H9 (cell line): ENCODE data around the gene CDH13. TPM values are rescaled to one million over a fixed set of nuclear protein-coding genes. Genes with fewer than 3 reads are reported as not detected.

Experiments used
- DNase-seq: peaks from one replicate; pipeline ENCODE4 v3.0.0-alpha.2; 2017
- H2AFZ ChIP-seq: one replicate; pipeline ENCODE4 v1.6.1; 2013; ENCODE audit warnings: mild to moderate bottlenecking, low read length, control low read depth, moderate library complexity
- H2AK5ac ChIP-seq: 2 replicates; pipeline ENCODE4 v1.6.1; 2013; ENCODE audit warnings: low read length, control low read depth, mixed read lengths; ENCODE audit not compliant: insufficient read length
- H2BK120ac ChIP-seq: one replicate; pipeline ENCODE4 v1.6.1; 2013; ENCODE audit warnings: low read depth, mild to moderate bottlenecking, low read length, control low read depth, inconsistent platforms; ENCODE audit not compliant: poor library complexity, severe bottlenecking
- H2BK12ac ChIP-seq: 2 replicates; pipeline ENCODE4 v1.6.1; 2013; ENCODE audit warnings: low read length, control low read depth, mixed read lengths, low read depth; ENCODE audit not compliant: insufficient read length
- H2BK15ac ChIP-seq: 2 replicates; pipeline ENCODE4 v1.6.1; 2013; ENCODE audit warnings: low read depth, low read length, control low read depth
- H2BK20ac ChIP-seq: one replicate; pipeline ENCODE4 v1.6.1; 2013; ENCODE audit warnings: low read depth, mild to moderate bottlenecking, low read length, control low read depth, inconsistent platforms; ENCODE audit not compliant: poor library complexity, severe bottlenecking
- H2BK5ac ChIP-seq: 2 replicates; pipeline ENCODE4 v1.6.1; 2013; ENCODE audit warnings: low read length, control low read depth, mixed read lengths; ENCODE audit not compliant: insufficient read length
- H3K14ac ChIP-seq: 2 replicates; pipeline ENCODE4 v1.6.1; 2013; ENCODE audit warnings: low read length, control low read depth; ENCODE audit not compliant: insufficient read depth
- H3K18ac ChIP-seq: 2 replicates; pipeline ENCODE4 v1.6.1; 2013; ENCODE audit warnings: low read depth, mild to moderate bottlenecking, mixed read lengths, low read length, control low read depth; ENCODE audit not compliant: insufficient read length
- H3K23ac ChIP-seq: 2 replicates; pipeline ENCODE4 v1.6.1; 2013; ENCODE audit warnings: low read length, control low read depth, mixed read lengths, low read depth; ENCODE audit not compliant: insufficient read length
- H3K23me2 ChIP-seq: 2 replicates; pipeline ENCODE4 v1.6.1; 2013; ENCODE audit warnings: low read depth, mild to moderate bottlenecking, mixed read lengths, low read length, control low read depth; ENCODE audit not compliant: insufficient read length, poor library complexity, severe bottlenecking
- H3K27ac ChIP-seq: 2 replicates; pipeline ENCODE4 v1.5.1; 2013; ENCODE audit warnings: low read length, control low read depth, mixed read lengths, low read depth; ENCODE audit not compliant: insufficient read length
- H3K27me3 ChIP-seq: 2 replicates; pipeline ENCODE4 v1.6.1; 2013; ENCODE audit warnings: low read length, control low read depth, inconsistent platforms; ENCODE audit not compliant: insufficient read depth
- H3K4ac ChIP-seq: 2 replicates; pipeline ENCODE4 v1.6.1; 2013; ENCODE audit warnings: low read depth, mild to moderate bottlenecking, control low read depth, inconsistent platforms, low read length, moderate library complexity
- H3K4me1 ChIP-seq: 2 replicates; pipeline ENCODE4 v1.6.1; 2013; ENCODE audit warnings: low read length, control low read depth, inconsistent platforms; ENCODE audit not compliant: insufficient read depth
- H3K4me2 ChIP-seq: 2 replicates; pipeline ENCODE4 v1.6.1; 2013; ENCODE audit warnings: low read length, control low read depth, mixed read lengths; ENCODE audit not compliant: insufficient read length, insufficient read depth
- H3K56ac ChIP-seq: 2 replicates; pipeline ENCODE4 v1.6.1; 2013; ENCODE audit warnings: low read depth, mild to moderate bottlenecking, mixed read lengths, low read length, control low read depth; ENCODE audit not compliant: insufficient read length
- H3K79me1 ChIP-seq: 2 replicates; pipeline ENCODE4 v1.6.1; 2013; ENCODE audit warnings: low read depth, mild to moderate bottlenecking, moderate library complexity, low read length, control low read depth, inconsistent platforms; ENCODE audit not compliant: insufficient read depth, poor library complexity, severe bottlenecking
- H3K79me2 ChIP-seq: 2 replicates; pipeline ENCODE4 v1.6.1; 2013; ENCODE audit warnings: low read length, control low read depth, inconsistent platforms; ENCODE audit not compliant: insufficient read depth
- H3K9ac ChIP-seq: 2 replicates; pipeline ENCODE4 v1.6.1; 2013; ENCODE audit warnings: low read length, control low read depth, mixed read lengths; ENCODE audit not compliant: insufficient read length; ENCODE audit errors: extremely low read depth
- H3K9me3 ChIP-seq: one replicate; pipeline ENCODE4 v1.6.1; 2013; ENCODE audit warnings: low read depth, low read length, inconsistent platforms; ENCODE audit not compliant: control insufficient read depth
- H3T11ph ChIP-seq: one replicate; pipeline ENCODE4 v1.6.1; 2013; ENCODE audit warnings: mild to moderate bottlenecking, low read length, control low read depth, inconsistent platforms
- H4K20me1 ChIP-seq: one replicate; pipeline ENCODE4 v1.6.1; 2013; ENCODE audit not compliant: control insufficient read depth, insufficient read length, insufficient read depth
- H4K5ac ChIP-seq: 2 replicates; pipeline ENCODE4 v1.6.1; 2013; ENCODE audit warnings: low read depth, mild to moderate bottlenecking, mixed read lengths, low read length, control low read depth; ENCODE audit not compliant: insufficient read length
- H4K8ac ChIP-seq: replicated peaks from 2 replicates; pipeline ENCODE4 v1.6.1; 2013; ENCODE audit warnings: low read length, control low read depth, mixed read lengths, low read depth; ENCODE audit not compliant: insufficient read length
- H4K91ac ChIP-seq: 2 replicates; pipeline ENCODE4 v1.6.1; 2013; ENCODE audit warnings: low read depth, mild to moderate bottlenecking, moderate library complexity, mixed read lengths, low read length, control low read depth; ENCODE audit not compliant: insufficient read length
- H3K27ac Mint-ChIP-seq, 3 experiments: 2 replicates in 2 of 3; 3 replicates in 1 of 3; pipeline ENCODE4 v1.8.0; 2020 to 2021; ENCODE audit warnings: mixed read lengths in 3 of 3, mild to moderate bottlenecking in 1 of 3, moderate library complexity in 1 of 3
- H3K27me3 Mint-ChIP-seq: 2 replicates; pipeline ENCODE4 v1.8.0; 2021; ENCODE audit warnings: low read depth, mild to moderate bottlenecking, moderate library complexity, mixed read lengths
- H3K36me3 Mint-ChIP-seq, 3 experiments: 2 replicates in 2 of 3; 3 replicates in 1 of 3; pipeline ENCODE4 v1.8.0; 2020 to 2021; ENCODE audit warnings: low read depth in 3 of 3, mixed read lengths in 3 of 3; ENCODE audit not compliant: insufficient read depth in 1 of 3
- H3K4me1 Mint-ChIP-seq, 2 experiments: 2 replicates each; pipeline ENCODE4 v1.8.0; 2020; ENCODE audit warnings: mixed read lengths in 2 of 2
- H3K4me3 Mint-ChIP-seq, 2 experiments: 2 replicates in 1 of 2; 3 replicates in 1 of 2; pipeline ENCODE4 v1.8.0; 2020 to 2021; ENCODE audit warnings: mild to moderate bottlenecking in 2 of 2, mixed read lengths in 2 of 2, moderate library complexity in 1 of 2
- H3K9me3 Mint-ChIP-seq, 2 experiments: 2 replicates in 1 of 2; 3 replicates in 1 of 2; pipeline ENCODE4 v1.8.0; 2020; ENCODE audit warnings: mild to moderate bottlenecking in 2 of 2, mixed read lengths in 2 of 2, moderate library complexity in 1 of 2
- WGBS: extraction: QIAGEN DNeasy Blood & Tissue Kit; methylation state at CpG from one replicate; pipeline ENCODE4 v1.1.7; 2013; ENCODE audit warnings: missing lambda C conversion rate, low lambda C conversion rate, mixed read lengths; ENCODE audit not compliant: insufficient read length; ENCODE audit errors: extremely low coverage; 5-methylcytosine and 5-hydroxymethylcytosine counted together
- total RNA-seq: library from RNA; stranded (reverse); gene quantifications from 2 replicates; pipeline ENCODE4 v1.2.1, GENCODE V29; 2021
- TF ChIP-seq, protein P1 (sequence below): fragments of 200-600 bp; sonication (generic); conservative IDR thresholded peaks from 3 replicates; pipeline ENCODE4 v1.8.0; 2021; ENCODE audit warnings: antibody characterized with exemption, mild to moderate bottlenecking

Gene CDH13
- total RNA-seq, 1 experiment from 2014 or later: 1.5 TPM

DNA sequence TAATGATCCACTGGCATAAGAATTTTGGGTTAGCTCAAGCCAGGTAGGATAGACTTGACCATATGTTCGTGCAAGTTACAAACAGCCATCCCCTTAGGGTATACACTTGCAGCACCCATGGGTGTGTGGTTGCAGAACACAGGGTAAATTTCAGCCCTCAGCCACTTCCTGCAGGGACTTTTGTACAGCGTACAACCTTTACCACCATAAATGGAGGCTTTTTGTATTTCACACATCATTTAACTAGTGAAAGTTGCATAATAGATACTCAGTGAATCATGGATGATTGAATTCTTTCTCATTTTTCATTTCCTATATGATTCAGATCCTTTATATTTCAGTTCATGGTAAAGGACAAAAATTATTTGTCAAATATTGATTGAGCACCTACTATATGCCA, 473.9 kb downstream of the CDH13 start:
- no peak overlapping the region for H3T11ph ChIP-seq
- H3K4me2 ChIP-seq: no peak overlapping the region
- H3K14ac ChIP-seq: no peak overlapping the region
- H2AK5ac ChIP-seq: no peak overlapping the region
- no peaks in the 10 kb centered on the region for H3K23me2 ChIP-seq
- no peak overlapping the region for H2AFZ ChIP-seq
- no CpG with 5 or more reads among the region's 2 CpGs for WGBS
- Mint-ChIP-seq H3K4me3 (no peak overlapping the region), H3K27ac (no peak overlapping the region), H3K36me3 (peaks cover 0 to 14% (median 7%) of the 10 kb centered on the region in 3 experiments; a peak in 5 of 7 replicates), H3K9me3 (peaks cover 24 to 25% of the 10 kb centered on the region in 2 experiments), H3K27me3 (no peaks in the 10 kb centered on the region), H3K4me1 (no peaks in the 10 kb centered on the region)
- H3K23ac ChIP-seq: no peak overlapping the region
- H4K91ac ChIP-seq: no peak overlapping the region
- H3K27me3 ChIP-seq: no peaks in the 10 kb centered on the region
- H3K79me1 ChIP-seq: no peaks in the 10 kb centered on the region
- no peaks in the 10 kb centered on the region for H3K79me2 ChIP-seq
- no peaks in the 10 kb centered on the region for H4K20me1 ChIP-seq
- no peaks in the 10 kb centered on the region for H3K4me1 ChIP-seq
- H3K9ac ChIP-seq: no peak overlapping the region
- DNase-seq: no peak
- no peak overlapping the region for H3K27ac ChIP-seq
- TF ChIP-seq, protein P1, sequence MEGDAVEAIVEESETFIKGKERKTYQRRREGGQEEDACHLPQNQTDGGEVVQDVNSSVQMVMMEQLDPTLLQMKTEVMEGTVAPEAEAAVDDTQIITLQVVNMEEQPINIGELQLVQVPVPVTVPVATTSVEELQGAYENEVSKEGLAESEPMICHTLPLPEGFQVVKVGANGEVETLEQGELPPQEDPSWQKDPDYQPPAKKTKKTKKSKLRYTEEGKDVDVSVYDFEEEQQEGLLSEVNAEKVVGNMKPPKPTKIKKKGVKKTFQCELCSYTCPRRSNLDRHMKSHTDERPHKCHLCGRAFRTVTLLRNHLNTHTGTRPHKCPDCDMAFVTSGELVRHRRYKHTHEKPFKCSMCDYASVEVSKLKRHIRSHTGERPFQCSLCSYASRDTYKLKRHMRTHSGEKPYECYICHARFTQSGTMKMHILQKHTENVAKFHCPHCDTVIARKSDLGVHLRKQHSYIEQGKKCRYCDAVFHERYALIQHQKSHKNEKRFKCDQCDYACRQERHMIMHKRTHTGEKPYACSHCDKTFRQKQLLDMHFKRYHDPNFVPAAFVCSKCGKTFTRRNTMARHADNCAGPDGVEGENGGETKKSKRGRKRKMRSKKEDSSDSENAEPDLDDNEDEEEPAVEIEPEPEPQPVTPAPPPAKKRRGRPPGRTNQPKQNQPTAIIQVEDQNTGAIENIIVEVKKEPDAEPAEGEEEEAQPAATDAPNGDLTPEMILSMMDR: no peak
- no peak overlapping the region for H2BK5ac ChIP-seq
- no peaks in the 10 kb centered on the region for H3K9me3 ChIP-seq
- no peak overlapping the region for H3K56ac ChIP-seq
- H2BK20ac ChIP-seq: no peak overlapping the region
- H4K5ac ChIP-seq: no peak overlapping the region
- no peak overlapping the region for H3K4ac ChIP-seq
- H3K18ac ChIP-seq: no peak overlapping the region
- no peak overlapping the region for H2BK120ac ChIP-seq
- H2BK15ac ChIP-seq: no peak overlapping the region
- H2BK12ac ChIP-seq: no peak overlapping the region
- no peak overlapping the region for H4K8ac ChIP-seq
